Suppressor macrophage treated with lipopolysaccharide for 1 hour (primary cell): ENCODE measurements around the gene EVA1C.

Experiments used
- DNase-seq, 3 donors: peaks; one replicate each; pipeline ENCODE4 v3.0.0-alpha.2; 2020 to 2022

EVA1C gene

GRCh38 chr21:32391755-32392154, 20.8 kb upstream of the EVA1C start:
- no peak for DNase-seq

- peak in 1 of 3 donors; percentile 14 for DNase-seq
Measured at GRCh38 chr21:32392299-32392879, 20.1 kb upstream of the EVA1C start.

GRCh38 chr21:32392880-32393676, 19.4 kb upstream of the EVA1C start, which contains the start of gene URB1:
Gene URB1 (minus strand): TSS chr21:32393012. CDS start chr21:32392910, 102 bp downstream.
- peak; percentile 89 to 98 (median 96) for DNase-seq

- peak; percentile 63 to 72 (median 66) for DNase-seq
Measured at GRCh38 chr21:32393677-32394001, 18.9 kb upstream of the EVA1C start.

- peak; percentile 74 to 85 (median 82) for DNase-seq
Measured at GRCh38 chr21:32403201-32403777, 9.2 kb upstream of the EVA1C start.

DNA sequence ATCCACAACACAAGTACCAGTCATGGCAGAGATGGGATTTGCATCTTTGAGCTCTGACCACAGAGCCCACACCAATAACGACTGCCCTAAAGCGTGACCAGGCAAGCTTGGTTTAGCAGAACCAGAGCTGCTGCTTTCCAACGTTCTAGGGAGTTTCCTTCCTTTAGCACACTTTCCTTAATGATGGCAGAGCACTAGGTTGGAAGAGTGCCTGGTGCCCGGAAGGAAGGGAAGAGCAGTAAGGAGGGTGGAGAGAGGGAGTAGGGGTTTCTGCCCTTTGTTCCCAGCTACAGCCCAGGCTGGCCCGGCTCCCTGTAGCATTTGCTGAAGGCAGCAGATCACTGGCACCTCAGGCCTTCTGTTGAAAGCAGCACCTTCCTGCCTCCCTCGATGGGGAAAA, 6.1 kb upstream of the EVA1C start:
- DNase-seq, result no peak

GRCh38 chr21:32410291-32410690, 2.2 kb upstream of the EVA1C start:
- DNase-seq, result no peak

- no peak for DNase-seq
Measured at GRCh38 chr21:32410916-32411315, 1.6 kb upstream of the EVA1C start.

DNA sequence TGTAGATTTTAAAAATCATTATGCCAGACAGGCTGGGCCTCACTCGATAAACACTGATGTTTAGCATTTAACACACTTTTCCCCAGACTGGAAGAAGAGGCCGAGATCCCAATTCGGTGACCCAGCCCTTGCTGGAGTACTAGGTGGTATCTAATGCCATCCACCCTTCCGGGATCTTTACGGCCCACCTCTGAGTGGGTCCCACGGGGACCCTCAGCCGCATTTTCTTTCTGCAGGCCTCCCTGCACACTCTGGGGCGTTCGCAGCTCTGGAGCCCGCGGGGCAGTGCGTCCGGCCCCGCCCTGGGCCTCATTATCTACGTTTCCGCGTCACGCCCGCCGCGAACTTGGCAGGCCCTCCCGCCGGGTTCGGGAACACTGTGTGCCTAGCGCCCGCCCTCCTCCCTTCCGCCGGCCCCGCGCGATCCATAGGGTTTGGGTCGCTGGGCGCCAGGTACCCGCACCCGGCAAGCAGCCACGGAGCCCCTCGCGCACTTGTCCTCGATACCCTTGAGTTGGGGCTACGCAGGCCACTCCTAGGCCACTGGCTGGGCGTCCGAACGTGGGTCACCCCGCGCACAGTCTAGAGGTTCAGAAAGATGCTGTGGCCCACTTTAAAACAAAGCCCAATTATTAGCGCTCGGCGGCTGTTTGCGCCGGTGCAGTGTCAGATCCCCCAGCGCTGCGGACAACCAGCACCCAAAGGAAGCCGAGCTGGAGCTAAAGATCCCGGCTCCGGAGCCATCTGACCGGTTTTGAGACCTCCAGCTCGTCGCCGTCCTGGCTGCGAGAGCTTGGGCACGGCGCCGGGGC, 950 bp upstream of the EVA1C start:
- peak; percentile 55 to 77 (median 57) for DNase-seq

GRCh38 chr21:32413015-32413504, 554 bp downstream of the EVA1C start:
- peak in 1 of 3 donors; percentile 10 for DNase-seq

GRCh38 chr21:32413697-32414578, 1.4 kb downstream of the EVA1C start:
- no peak for DNase-seq

GRCh38 chr21:32414579-32415358, 2.3 kb downstream of the EVA1C start:
- no peak for DNase-seq

DNA sequence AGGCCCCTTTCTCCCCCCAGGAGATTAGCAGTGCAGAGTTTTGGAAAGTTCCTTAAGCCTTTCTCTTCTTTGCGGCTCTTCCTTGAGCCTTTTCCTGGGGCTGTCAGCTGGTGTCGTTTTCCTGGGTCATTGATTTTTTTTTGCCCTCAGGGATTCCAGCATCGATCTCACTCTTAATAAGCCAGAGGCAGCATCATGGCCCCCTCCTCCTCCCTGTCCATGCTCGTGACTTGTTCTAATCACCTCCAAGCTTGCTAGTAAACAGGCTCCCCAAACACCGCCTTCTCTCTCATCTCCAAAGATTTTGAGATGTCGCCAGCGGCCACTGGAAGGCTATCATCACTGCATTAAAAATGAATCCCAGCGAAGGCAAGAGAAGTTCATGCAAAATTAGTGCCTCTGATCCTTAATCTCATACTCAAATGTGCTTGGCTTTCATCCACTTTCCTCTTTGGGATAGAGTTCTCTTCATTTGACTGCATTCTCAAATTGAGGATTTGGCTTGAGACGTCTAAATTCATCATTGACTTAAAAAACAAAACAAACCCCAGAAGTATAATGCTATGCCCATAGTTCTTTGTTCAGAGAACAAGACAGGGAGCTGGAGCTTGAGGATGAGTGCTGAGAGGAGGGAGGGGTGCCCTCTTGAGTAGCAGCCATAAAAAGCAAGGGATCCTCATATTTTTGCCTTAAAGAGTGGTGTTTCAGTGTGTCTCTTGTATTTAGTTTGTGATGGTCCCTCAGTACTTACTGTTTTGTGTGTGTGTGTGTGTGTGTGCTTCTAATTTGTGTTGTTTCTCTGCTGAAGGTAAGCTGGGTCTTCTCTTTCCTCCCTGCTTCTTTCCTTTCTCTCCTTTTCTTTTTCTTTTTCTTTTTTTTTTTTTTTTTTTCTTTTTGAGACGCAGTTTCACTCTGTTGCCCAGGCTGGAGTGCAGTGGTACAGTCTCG, 3.2 kb downstream of the EVA1C start:
- no peak for DNase-seq

- DNase-seq, result no peak
Measured at GRCh38 chr21:32418146-32418545, 5.6 kb downstream of the EVA1C start.

- no peak for DNase-seq
Measured at GRCh38 chr21:32422064-32422463, 9.6 kb downstream of the EVA1C start.

DNA sequence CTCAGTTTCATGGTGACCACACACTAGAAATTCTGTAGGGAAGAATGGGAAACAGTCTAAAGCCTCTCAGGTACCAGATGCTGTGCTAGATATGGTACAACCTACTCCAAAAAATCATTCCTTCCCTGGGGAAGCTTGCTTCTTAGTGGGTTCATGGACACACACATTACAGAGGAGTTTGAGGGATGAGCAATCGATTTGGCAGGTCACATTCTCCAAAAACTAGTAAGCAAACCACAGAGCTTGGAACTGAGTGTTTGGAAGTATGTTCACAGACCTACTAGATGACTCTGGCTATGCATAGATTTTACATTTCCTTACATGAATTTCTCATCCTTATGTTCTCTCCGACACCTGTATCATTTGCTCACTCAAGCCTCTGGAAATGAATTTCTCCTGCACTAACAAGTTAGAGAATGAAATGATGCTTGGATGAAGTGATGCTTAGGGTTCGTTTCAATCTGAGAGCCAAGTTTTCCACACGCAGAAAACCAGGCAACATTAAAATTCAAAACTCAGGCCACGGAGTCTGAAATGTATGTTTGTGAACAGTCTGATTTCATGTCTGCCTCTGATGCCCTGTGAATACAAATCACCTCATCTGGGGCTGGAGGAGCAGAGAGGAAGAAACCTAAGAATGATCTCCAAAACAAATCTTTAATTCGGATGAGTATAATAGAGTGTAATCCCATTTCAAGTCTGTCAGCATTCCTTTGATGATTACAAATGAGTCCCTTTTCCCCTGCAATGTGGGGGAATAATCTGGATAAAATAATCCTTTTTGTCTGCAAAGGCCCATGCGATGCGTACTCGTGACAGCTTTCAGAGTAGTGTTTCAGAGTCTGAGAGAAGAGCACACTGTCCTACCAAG, 11.0 kb downstream of the EVA1C start:
- no peak for DNase-seq

GRCh38 chr21:32424191-32424535, 11.7 kb downstream of the EVA1C start:
- no peak for DNase-seq

- no peak for DNase-seq
Measured at GRCh38 chr21:32424674-32425073, 12.2 kb downstream of the EVA1C start.

- no peak for DNase-seq
Measured at GRCh38 chr21:32425628-32426027, 13.1 kb downstream of the EVA1C start.
